Colon (tissue), 2 donors: Measurements from ENCODE around the gene DCHS2.

Source experiments
- FAIRE-seq: peaks from 2 replicates; lab custom pipeline; 2012; peaks lifted over from hg19 to GRCh38; lab: Jason Lieb, UNC
- donor health status: control.
- donor health status: control.

DCHS2 gene

GRCh38 chr4:154489558-154490233, 1.9 kb downstream of the DCHS2 start:
- no peak for FAIRE-seq

- FAIRE-seq = no peak
Measured at GRCh38 chr4:154487145-154487544, 4.5 kb downstream of the DCHS2 start.

GRCh38 chr4:154485127-154485773, 6.3 kb downstream of the DCHS2 start:
- FAIRE-seq = no peak

GRCh38 chr4:154478547-154478946, 13.1 kb downstream of the DCHS2 start:
- no peak for FAIRE-seq

DNA sequence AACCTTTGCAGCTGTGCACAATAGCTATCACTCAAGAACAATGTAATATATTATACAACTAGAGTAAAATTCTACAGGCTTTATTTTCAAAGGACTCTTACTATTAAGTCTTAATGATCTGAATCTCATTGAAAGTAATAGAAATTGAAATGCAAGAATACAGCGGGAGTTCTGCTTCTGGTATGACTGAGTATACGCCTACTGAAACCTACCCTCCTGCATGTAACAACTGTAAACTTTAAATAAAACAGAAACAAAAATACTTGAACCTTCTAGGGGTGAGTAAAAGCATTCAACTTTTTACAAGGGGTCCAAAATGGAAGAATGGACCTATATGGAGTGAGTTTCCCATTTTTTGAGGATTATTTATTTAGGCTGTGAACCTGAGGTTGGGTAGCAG, 13.5 kb downstream of the DCHS2 start:
- no peak for FAIRE-seq

DNA sequence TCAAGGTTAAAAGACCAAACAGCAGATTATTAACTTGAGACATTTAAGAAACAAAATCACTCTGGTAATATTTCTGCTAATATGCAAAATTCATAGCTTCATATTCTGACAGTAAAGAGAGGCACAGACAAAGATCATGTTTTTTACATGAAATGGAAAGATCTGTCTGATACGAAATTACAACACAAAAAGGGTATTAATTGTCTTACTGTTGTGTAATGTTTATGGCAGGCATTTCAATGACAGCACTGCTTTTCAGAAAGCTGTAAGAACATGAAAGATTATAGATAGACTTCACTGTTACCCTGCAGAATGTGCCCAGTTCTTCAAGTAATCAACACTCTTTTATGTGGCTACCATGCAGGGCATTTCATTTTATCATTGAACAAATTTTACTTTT, 15.4 kb downstream of the DCHS2 start:
- FAIRE-seq = no peak

- no peak for FAIRE-seq
Measured at GRCh38 chr4:154475820-154476219, 15.8 kb downstream of the DCHS2 start.

DNA sequence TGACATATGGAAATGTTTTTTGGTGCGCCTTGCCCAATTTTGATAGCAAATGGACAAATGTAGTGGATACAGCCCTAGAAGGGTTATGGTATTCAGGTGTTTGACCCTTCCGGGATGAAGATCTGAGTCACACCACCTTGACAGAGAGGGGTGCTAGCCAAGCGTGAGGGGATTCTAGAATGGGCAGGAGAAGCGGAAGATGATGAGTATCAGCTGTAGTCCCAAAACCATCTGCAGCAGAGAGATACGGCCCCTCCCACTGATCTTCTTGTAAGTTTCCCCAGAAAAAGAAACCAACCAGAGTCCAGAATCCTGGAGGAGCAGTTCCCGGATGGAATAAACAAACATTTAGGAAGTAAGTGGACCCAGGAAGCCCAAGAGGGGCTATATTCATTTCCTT, 18.1 kb downstream of the DCHS2 start:
- no peak for FAIRE-seq

DNA sequence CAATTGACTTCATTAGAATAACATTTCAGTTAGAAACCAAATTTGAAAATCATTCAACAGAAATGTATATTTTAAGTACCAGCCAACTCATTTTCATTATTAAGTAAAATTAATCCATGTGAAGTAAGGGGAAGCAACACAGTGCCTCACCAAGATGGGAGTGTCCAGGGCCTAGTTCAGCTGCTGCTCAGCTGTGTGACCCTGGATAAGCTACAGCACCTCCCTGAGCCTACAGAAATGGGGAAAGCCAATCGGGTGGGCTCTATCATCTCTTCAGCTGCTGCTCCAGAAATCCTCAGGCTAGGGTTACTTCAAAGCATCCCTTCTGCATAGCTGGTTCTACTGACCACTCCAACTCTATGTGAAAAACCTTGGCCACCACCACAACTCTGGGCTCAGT, 18.7 kb downstream of the DCHS2 start:
- FAIRE-seq = no peak

- FAIRE-seq = no peak
Measured at GRCh38 chr4:154471526-154472331, 19.9 kb downstream of the DCHS2 start.

- FAIRE-seq = no peak
Measured at GRCh38 chr4:154471032-154471431, 20.6 kb downstream of the DCHS2 start.

DNA sequence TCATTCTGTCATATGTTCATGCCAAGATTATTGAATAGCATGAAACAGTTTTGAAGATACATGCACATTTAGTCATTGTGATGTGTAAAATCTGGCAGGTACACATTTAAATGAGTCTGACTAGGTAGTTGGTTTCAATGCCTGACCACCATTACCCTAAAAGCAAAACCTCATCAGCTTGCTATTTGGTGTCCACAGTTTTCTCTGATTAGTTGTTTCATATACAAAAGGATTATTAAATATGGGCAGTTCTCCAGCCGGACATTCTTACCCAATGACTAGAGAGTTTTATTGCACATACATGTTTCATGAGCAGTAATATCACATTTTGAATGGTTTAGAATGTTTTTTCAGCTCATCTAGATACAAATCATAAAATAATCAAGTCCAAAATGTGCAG, 23.7 kb downstream of the DCHS2 start:
- FAIRE-seq = no peak

DNA sequence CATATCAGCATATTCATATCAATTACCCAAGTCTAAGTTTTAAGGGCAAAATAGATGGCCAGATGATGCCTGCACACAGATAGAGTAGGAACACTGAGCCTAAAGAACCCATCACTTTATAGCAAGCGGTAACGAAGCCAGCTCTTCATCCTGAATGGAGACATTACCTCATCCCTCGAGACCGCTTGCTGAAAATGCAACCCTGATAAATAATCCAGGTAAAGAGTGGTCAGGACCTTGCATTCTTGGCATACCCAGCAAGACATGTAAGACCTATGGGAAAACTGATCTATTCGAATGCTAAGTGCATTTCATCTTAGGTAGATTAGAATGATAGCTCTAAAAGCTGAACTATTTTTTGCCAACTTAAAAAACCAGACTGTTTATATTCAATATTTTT, 25.3 kb downstream of the DCHS2 start:
- FAIRE-seq = no peak

GRCh38 chr4:154465085-154465484, 26.5 kb downstream of the DCHS2 start:
- no peak for FAIRE-seq

GRCh38 chr4:154464654-154465053, 26.9 kb downstream of the DCHS2 start:
- FAIRE-seq = no peak

- no peak for FAIRE-seq
Measured at GRCh38 chr4:154462081-154462810, 29.4 kb downstream of the DCHS2 start.

GRCh38 chr4:154457471-154457870, 34.1 kb downstream of the DCHS2 start:
- no peak for FAIRE-seq

DNA sequence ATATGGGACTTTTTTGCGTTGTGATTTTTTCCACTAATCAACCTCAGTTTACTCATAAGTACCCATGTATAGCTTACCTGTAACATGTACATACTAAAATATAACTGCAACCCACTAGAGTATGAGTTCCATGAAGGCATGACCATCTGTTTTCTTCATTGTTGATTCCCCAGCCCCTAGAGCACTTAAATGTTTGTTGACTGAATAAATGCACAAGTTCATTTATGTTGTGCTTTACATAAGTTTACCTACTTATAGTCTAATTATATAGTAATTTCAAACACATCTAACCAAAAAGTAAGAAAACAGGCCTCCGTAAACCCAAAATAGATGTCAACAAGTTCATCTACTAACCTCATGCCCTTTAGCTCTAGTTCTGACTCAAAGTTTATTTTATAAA, 34.7 kb downstream of the DCHS2 start:
- no peak for FAIRE-seq

GRCh38 chr4:154456240-154456639, 35.4 kb downstream of the DCHS2 start:
- FAIRE-seq = no peak

DNA sequence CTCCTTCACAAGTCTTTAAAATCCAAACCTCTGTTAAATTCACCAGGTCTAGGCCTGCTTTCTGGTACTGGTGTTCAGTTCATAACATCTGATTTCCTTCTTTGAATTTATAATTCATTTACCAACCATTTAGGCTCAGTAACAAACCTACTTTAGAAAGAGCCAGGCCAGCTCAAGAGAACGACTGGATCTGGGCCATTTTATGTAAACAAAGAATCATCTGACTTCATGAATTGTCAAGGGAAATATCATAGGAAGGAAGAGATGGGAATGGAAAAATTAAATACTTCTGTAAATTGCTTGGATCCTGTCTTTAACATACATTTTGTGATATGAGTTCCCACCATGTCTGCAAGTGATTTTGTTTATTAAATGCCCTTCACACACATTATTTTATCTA, 36.5 kb downstream of the DCHS2 start:
- no peak for FAIRE-seq

DNA sequence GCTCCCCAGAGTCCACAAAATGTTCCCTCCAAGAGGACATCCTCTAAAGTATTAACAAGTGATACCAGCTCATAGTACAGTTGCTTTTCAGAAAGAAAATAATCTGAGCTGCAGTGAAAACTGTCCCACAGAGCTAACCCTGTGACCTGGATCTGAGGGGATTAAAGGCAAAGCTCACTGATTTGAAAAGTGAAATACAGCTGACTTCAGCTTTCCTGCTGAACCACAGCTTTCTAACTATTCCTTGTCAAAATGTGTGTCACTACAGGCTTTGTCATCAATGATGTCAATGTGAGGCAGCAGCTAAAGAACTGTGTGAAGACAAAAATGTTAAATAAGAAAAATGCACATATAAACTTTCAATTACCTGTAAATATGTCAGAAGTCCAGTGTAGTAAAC, 36.9 kb downstream of the DCHS2 start:
- FAIRE-seq = no peak

DNA sequence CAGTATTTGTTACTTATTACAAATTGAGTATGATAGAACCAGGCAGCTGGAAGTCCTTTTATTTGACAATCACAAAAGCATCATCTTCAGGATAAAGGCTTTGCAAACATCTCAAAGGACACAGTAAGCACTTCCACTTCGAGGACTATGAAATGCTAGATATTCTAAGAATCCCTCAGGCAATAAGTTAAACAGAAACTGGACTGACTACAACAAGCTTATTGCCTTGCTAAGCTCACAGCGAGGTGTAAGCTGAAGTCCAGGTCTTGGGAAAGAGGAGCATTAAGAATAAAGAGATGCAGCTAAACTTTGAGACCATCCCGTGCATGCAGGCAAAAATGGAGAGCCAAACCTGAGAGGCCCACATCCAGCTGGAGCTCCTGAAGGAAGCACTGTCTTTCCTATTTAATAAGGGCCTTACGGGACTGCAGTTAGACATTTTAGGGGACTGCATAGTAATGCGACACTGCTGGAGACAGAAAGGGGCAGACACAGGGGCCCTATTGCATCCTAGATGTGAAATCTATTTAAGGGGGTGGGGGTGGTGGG, 38.7 kb downstream of the DCHS2 start:
- FAIRE-seq = no peak
